Body of pancreas (tissue), 4 donors: ENCODE data around the gene SLC25A15.
"Not testable (repeated sequence)": the region's sequence is repeated elsewhere in the genome, so short reads cannot be mapped to it uniquely, and the experiment has no call there.

Experiments used
- CTCF ChIP-seq, 7 experiments: fragments of 450-650 bp in 4 of 7; fragments of 200-600 bp in 3 of 7; sonication (generic) in 3 of 7; IDR thresholded peaks; one replicate each; pipeline ENCODE4 v1.5.1; 2016 to 2019; ENCODE audit warnings: antibody characterized with exemption in 7 of 7
- POLR2A ChIP-seq, 3 donors: fragments of 450-650 bp; IDR thresholded peaks; one replicate each; pipeline ENCODE4 v1.6.1; 2016; ENCODE audit warnings: antibody characterized with exemption in 3 of 3, mild to moderate bottlenecking in 2 of 3

- TF ChIP-seq CTCF, POLR2A (IDR thresholded peaks at IDR 0.05): not testable (repeated sequence)
Observed at GRCh38 chr13:40788540-40789274, 704 bp upstream of the SLC25A15 start.
